Astrocyte of the cerebellum (primary cell): ENCODE measurements around the gene EPS8L1.

Source experiments
- DNase-seq: peaks from one replicate; pipeline ENCODE4 v3.0.0-alpha.2; 2011; ENCODE audit warnings: low read depth
- H3K4me3 ChIP-seq: 2 replicates; pipeline ENCODE4 v1.5.1; 2011; ENCODE audit warnings: mild to moderate bottlenecking, low read depth, low read length, moderate library complexity
- in situ Hi-C: cut with HindIII; loops from 2 replicates; pipeline ENCODE4 v1.10.0; 2017; ENCODE audit warnings: low sequenced_read_pairs
- TF ChIP-seq, protein P1 (sequence below): IDR thresholded peaks from 2 replicates; pipeline ENCODE4 v1.5.1; 2012; ENCODE audit warnings: low read length, low read depth, moderate library complexity, mild to moderate bottlenecking; ENCODE audit errors: missing control alignments

Gene EPS8L1

DNA sequence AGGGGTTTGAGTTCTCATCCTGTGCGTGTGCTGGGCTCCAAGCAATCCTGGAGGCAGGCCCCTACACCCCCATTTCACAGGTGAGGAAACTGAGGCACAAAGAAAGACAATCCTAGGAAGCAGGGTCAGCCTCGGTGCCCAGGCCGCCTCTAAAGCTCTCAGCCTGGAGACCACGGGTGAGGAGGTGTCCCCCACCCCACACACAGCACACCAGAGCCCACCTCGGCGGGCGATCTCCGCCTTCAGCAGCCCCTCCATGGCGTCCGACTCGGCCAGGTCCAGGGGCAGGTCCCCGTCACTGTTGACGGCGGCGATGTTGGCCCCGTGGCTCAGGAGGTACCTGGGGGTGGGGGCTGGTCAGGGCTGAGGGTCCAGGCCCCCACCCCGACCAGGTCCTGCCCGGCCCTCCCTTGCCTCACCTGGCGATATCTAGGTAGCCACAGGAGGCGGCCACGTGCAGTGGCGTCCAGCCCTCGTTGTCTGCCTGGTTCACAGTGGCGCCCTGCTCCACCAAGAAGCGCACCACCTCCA, 36.6 kb downstream of the EPS8L1 start:
- no peak overlapping the region for H3K4me3 ChIP-seq
- in situ Hi-C loops, result no loop called here
- TF ChIP-seq, protein P1, sequence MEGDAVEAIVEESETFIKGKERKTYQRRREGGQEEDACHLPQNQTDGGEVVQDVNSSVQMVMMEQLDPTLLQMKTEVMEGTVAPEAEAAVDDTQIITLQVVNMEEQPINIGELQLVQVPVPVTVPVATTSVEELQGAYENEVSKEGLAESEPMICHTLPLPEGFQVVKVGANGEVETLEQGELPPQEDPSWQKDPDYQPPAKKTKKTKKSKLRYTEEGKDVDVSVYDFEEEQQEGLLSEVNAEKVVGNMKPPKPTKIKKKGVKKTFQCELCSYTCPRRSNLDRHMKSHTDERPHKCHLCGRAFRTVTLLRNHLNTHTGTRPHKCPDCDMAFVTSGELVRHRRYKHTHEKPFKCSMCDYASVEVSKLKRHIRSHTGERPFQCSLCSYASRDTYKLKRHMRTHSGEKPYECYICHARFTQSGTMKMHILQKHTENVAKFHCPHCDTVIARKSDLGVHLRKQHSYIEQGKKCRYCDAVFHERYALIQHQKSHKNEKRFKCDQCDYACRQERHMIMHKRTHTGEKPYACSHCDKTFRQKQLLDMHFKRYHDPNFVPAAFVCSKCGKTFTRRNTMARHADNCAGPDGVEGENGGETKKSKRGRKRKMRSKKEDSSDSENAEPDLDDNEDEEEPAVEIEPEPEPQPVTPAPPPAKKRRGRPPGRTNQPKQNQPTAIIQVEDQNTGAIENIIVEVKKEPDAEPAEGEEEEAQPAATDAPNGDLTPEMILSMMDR, result no peak
- DNase-seq, result no peak

- TF ChIP-seq, protein P1, result no peak
- no peak overlapping the region for H3K4me3 ChIP-seq
- in situ Hi-C loops, result no loop called here
- no peak for DNase-seq
Observed at GRCh38 chr19:55112777-55113569, 37.3 kb downstream of the EPS8L1 start.

- in situ Hi-C loops, result no loop called here
- TF ChIP-seq, protein P1, result no peak
- no peak overlapping the region for H3K4me3 ChIP-seq
- DNase-seq, result peak; percentile 82
Observed at GRCh38 chr19:55113570-55114039, 37.9 kb downstream of the EPS8L1 start.

DNA sequence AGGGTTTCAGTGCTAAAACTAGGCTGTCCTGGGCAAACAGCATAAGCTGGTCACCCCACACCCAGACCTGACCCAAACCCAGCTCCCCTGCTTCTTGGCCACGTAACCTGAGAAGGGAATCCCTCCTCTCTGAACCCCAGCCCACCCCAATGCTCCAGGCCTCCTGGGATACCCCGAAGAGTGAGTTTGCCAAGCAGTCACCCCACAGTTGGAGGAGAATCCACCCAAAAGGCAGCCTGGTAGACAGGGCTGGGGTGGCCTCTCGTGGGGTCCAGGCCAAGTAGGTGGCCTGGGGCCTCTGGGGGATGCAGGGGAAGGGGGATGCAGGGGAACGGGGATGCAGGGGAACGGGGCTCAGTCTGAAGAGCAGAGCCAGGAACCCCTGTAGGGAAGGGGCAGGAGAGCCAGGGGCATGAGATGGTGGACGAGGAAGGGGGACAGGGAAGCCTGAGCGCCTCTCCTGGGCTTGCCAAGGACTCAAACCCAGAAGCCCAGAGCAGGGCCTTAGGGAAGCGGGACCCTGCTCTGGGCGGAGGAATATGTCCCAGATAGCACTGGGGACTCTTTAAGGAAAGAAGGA, 39.0 kb downstream of the EPS8L1 start:
- TF ChIP-seq, protein P1, result no peak
- in situ Hi-C loops, result loop anchor here (5.0 kb wide), 1 partner anchor 58 kb away; no protein-coding TSS in a partner anchor
- no peak for DNase-seq
- H3K4me3 ChIP-seq, result no peak overlapping the region

GRCh38 chr19:55115446-55116065, 39.9 kb downstream of the EPS8L1 start:
- no peak for DNase-seq
- in situ Hi-C loops, result loop anchor here (5.0 kb wide), 1 partner anchor 57 kb away; no protein-coding TSS in a partner anchor
- H3K4me3 ChIP-seq, result peak overlapping the region; percentile 77
- TF ChIP-seq, protein P1, result no peak

GRCh38 chr19:55116232-55116858, 40.7 kb downstream of the EPS8L1 start:
- TF ChIP-seq, protein P1, result no peak
- DNase-seq, result no peak
- H3K4me3 ChIP-seq, result peak overlapping the region; percentile 77
- in situ Hi-C loops, result loop anchor here (5.0 kb wide), 1 partner anchor 56 kb away; no protein-coding TSS in a partner anchor
